Measurements from ENCODE around the gene SCYL3.

DNA sequence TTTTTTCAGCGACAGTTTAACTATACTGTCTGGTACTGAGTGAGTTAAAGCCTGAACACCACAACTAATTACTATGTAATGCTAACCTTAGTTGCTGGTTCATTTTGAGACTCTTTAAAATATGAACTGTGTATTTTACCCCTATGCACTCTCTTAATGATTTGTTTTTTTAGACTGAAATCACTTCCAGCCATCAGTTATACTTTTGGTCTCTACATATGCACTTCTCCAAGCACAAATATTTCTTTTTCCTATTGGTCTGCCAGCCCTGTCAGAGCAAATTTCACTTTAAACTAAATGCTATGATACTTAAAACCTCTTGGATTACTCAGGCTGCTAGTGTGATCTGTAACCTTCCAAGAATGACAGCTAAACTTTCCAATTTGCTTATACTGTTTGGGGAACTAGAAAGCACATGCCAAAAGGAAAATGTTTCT is 38.1 kb upstream of the SCYL3 start:
- TF ChIP-seq, protein P1, sequence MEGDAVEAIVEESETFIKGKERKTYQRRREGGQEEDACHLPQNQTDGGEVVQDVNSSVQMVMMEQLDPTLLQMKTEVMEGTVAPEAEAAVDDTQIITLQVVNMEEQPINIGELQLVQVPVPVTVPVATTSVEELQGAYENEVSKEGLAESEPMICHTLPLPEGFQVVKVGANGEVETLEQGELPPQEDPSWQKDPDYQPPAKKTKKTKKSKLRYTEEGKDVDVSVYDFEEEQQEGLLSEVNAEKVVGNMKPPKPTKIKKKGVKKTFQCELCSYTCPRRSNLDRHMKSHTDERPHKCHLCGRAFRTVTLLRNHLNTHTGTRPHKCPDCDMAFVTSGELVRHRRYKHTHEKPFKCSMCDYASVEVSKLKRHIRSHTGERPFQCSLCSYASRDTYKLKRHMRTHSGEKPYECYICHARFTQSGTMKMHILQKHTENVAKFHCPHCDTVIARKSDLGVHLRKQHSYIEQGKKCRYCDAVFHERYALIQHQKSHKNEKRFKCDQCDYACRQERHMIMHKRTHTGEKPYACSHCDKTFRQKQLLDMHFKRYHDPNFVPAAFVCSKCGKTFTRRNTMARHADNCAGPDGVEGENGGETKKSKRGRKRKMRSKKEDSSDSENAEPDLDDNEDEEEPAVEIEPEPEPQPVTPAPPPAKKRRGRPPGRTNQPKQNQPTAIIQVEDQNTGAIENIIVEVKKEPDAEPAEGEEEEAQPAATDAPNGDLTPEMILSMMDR (IDR thresholded peaks at IDR 0.05): no peak
- TF ChIP-seq POLR2A (IDR thresholded peaks at IDR 0.05): no peak
